IMR-90 (cell line): ENCODE data around the gene JMJD1C.

ENCODE experiments used
- BHLHE40 ChIP-seq: fragments of 150-350 bp; IDR thresholded peaks from 2 replicates; pipeline ENCODE4 v1.6.1; 2016; ENCODE audit warnings: mild to moderate bottlenecking, low read depth, low read length
- CEBPB ChIP-seq: IDR thresholded peaks from 2 replicates; pipeline ENCODE4 v1.6.1; 2012; ENCODE audit warnings: low read depth, low read length, improper control_type of control experiment
- FOS ChIP-seq: fragments of 150-350 bp; IDR thresholded peaks from 2 replicates; pipeline ENCODE4 v1.6.1; 2016; ENCODE audit warnings: low read depth, low read length
- MAFK ChIP-seq: IDR thresholded peaks from 2 replicates; pipeline ENCODE4 v1.6.1; 2012; ENCODE audit warnings: low read depth, low read length, improper control_type of control experiment
- MAZ ChIP-seq: IDR thresholded peaks from 2 replicates; pipeline ENCODE4 v1.6.1; 2012; ENCODE audit warnings: low read depth, mild to moderate bottlenecking, low read length, improper control_type of control experiment, moderate library complexity, borderline replicate concordance
- MXI1 ChIP-seq: IDR thresholded peaks from 2 replicates; pipeline ENCODE4 v1.6.1; 2012; ENCODE audit warnings: low read depth, mild to moderate bottlenecking, low read length, moderate library complexity, borderline replicate concordance
- POLR2A ChIP-seq: IDR thresholded peaks from 2 replicates; pipeline ENCODE4 v1.6.1; 2012; ENCODE audit warnings: mild to moderate bottlenecking, low read depth, low read length
- RAD21 ChIP-seq: IDR thresholded peaks from 2 replicates; pipeline ENCODE4 v1.6.1; 2012; ENCODE audit warnings: low read length, improper control_type of control experiment
- RCOR1 ChIP-seq: IDR thresholded peaks from 2 replicates; pipeline ENCODE4 v1.6.1; 2012; ENCODE audit warnings: mild to moderate bottlenecking, low read length, improper control_type of control experiment; ENCODE audit not compliant: insufficient replicate concordance
- SMC3 ChIP-seq: fragments of 150-350 bp; IDR thresholded peaks from 2 replicates; pipeline ENCODE4 v1.6.1; 2016; ENCODE audit warnings: low read depth, mild to moderate bottlenecking, antibody characterized with exemption, low read length, moderate library complexity
- TF ChIP-seq, protein P1 (sequence below): conservative IDR thresholded peaks from 2 replicates; pipeline ENCODE4 v1.5.1; 2012; ENCODE audit warnings: mild to moderate bottlenecking, low read depth, low read length, improper control_type of control experiment
- TF ChIP-seq, protein P2 (sequence below): fragments of 150-350 bp; IDR thresholded peaks from 2 replicates; pipeline ENCODE4 v1.6.1; 2016; ENCODE audit warnings: low read depth, mild to moderate bottlenecking, low read length, moderate library complexity, borderline replicate concordance

DNA sequence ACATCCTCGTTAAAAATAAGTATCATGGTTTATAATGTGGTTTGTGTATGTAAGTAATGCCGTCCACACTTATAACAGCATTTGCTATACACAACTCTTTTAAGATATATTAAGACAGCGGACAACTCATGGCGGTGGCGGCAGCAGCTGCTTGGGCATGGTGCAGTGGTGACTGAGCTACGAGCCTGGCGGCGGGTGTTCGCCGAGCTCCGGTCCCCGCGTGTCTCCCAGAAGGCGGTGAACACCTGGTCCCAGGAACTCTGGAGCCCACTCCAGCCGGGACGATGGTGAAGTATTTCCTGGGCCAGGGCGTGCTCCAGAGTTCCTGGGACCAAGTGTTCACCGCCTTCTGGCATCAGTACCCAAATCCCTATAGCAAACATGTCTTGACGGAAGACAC is 38.8 kb downstream of the JMJD1C start:
- no peak for TF ChIP-seq POLR2A
- TF ChIP-seq, protein P1, sequence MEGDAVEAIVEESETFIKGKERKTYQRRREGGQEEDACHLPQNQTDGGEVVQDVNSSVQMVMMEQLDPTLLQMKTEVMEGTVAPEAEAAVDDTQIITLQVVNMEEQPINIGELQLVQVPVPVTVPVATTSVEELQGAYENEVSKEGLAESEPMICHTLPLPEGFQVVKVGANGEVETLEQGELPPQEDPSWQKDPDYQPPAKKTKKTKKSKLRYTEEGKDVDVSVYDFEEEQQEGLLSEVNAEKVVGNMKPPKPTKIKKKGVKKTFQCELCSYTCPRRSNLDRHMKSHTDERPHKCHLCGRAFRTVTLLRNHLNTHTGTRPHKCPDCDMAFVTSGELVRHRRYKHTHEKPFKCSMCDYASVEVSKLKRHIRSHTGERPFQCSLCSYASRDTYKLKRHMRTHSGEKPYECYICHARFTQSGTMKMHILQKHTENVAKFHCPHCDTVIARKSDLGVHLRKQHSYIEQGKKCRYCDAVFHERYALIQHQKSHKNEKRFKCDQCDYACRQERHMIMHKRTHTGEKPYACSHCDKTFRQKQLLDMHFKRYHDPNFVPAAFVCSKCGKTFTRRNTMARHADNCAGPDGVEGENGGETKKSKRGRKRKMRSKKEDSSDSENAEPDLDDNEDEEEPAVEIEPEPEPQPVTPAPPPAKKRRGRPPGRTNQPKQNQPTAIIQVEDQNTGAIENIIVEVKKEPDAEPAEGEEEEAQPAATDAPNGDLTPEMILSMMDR, result no peak
- TF ChIP-seq, protein P2, sequence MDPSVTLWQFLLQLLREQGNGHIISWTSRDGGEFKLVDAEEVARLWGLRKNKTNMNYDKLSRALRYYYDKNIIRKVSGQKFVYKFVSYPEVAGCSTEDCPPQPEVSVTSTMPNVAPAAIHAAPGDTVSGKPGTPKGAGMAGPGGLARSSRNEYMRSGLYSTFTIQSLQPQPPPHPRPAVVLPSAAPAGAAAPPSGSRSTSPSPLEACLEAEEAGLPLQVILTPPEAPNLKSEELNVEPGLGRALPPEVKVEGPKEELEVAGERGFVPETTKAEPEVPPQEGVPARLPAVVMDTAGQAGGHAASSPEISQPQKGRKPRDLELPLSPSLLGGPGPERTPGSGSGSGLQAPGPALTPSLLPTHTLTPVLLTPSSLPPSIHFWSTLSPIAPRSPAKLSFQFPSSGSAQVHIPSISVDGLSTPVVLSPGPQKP, result no peak
- no peak for TF ChIP-seq SMC3
- TF ChIP-seq FOS, result no peak
- TF ChIP-seq CEBPB, result no peak
- no peak for TF ChIP-seq BHLHE40
- TF ChIP-seq MXI1, result no peak
- no peak for TF ChIP-seq RAD21
- no peak for TF ChIP-seq RCOR1
- no peak for TF ChIP-seq MAZ
- TF ChIP-seq MAFK, result no peak
